ENCODE data around the gene NEU3.

DNA sequence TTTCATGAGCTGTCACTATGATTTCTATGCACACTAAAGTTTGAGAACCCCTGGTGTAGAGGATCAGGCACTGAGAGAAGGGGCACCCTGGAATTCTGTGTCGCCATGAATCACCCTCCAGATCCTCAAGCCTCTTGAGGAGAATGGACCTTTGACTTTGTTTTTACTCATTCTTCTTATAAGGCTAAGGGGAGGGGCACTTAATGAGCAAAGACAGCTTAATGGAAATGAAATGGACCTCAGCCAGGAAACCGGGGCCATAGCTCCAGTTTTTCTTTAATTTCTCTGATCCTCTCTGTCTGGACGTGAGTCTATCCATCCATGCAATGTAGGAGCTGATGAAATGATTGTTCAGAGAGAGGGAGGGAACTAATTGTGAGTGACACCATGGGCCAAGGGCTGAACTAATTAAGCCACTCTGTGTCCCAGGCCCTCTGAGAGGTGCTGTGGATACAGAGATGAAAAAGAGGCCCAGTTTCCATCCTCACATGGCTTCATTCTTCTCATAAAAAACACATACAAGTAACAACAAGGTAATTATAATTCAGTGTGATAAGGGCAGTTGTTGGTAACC lies 75.1 kb downstream of the NEU3 start:
- TF ChIP-seq, protein P1, sequence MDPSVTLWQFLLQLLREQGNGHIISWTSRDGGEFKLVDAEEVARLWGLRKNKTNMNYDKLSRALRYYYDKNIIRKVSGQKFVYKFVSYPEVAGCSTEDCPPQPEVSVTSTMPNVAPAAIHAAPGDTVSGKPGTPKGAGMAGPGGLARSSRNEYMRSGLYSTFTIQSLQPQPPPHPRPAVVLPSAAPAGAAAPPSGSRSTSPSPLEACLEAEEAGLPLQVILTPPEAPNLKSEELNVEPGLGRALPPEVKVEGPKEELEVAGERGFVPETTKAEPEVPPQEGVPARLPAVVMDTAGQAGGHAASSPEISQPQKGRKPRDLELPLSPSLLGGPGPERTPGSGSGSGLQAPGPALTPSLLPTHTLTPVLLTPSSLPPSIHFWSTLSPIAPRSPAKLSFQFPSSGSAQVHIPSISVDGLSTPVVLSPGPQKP (IDR thresholded peaks at IDR 0.05; ENCODE audit: borderline replicate concordance, low read depth, low read length): no peak
- TF ChIP-seq RCOR1 (IDR thresholded peaks at IDR 0.05; ENCODE audit: insufficient replicate concordance, low read length) (no peak), POLR2A (IDR thresholded peaks at IDR 0.05; ENCODE audit: low read depth, low read length) (no peak), RAD21 (IDR thresholded peaks at IDR 0.05; ENCODE audit: low read length) (no peak), CHD1 (IDR thresholded peaks at IDR 0.05; ENCODE audit: low read depth, low read length) (no peak)
- TF ChIP-seq, protein P2, sequence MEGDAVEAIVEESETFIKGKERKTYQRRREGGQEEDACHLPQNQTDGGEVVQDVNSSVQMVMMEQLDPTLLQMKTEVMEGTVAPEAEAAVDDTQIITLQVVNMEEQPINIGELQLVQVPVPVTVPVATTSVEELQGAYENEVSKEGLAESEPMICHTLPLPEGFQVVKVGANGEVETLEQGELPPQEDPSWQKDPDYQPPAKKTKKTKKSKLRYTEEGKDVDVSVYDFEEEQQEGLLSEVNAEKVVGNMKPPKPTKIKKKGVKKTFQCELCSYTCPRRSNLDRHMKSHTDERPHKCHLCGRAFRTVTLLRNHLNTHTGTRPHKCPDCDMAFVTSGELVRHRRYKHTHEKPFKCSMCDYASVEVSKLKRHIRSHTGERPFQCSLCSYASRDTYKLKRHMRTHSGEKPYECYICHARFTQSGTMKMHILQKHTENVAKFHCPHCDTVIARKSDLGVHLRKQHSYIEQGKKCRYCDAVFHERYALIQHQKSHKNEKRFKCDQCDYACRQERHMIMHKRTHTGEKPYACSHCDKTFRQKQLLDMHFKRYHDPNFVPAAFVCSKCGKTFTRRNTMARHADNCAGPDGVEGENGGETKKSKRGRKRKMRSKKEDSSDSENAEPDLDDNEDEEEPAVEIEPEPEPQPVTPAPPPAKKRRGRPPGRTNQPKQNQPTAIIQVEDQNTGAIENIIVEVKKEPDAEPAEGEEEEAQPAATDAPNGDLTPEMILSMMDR (conservative IDR thresholded peaks at IDR 0.05; ENCODE audit: low read depth, low read length): no peak
- TF ChIP-seq, protein P3, sequence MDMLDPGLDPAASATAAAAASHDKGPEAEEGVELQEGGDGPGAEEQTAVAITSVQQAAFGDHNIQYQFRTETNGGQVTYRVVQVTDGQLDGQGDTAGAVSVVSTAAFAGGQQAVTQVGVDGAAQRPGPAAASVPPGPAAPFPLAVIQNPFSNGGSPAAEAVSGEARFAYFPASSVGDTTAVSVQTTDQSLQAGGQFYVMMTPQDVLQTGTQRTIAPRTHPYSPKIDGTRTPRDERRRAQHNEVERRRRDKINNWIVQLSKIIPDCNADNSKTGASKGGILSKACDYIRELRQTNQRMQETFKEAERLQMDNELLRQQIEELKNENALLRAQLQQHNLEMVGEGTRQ (IDR thresholded peaks at IDR 0.05; ENCODE audit: low read depth, low read length): no peak
